C4-2B (cell line): ENCODE measurements around the gene OAS3.

Experiments
- CTCF ChIP-seq: fragments of 450-650 bp; conservative IDR thresholded peaks from 2 replicates; pipeline ENCODE4 v1.5.1; 2017; ENCODE audit warnings: mild to moderate bottlenecking
- ZFX ChIP-seq: fragments of 450-650 bp; IDR thresholded peaks from 2 replicates; pipeline ENCODE4 v1.6.1; 2017

GRCh38 chr12:112891093-112892024 is 46.9 kb upstream of the OAS3 start:
- TF ChIP-seq CTCF, result no peak
- no peak for TF ChIP-seq ZFX
